HUES64 (cell line): ENCODE results near the gene CACNA2D3.

ENCODE experiments used
- H3K27ac ChIP-seq: 2 replicates; pipeline ENCODE4 v1.7.0; 2013; ENCODE audit warnings: low read depth, low read length, inconsistent platforms
- H3K27me3 ChIP-seq: 2 replicates; pipeline ENCODE4 v1.6.1; 2013; ENCODE audit warnings: mild to moderate bottlenecking, low read length; ENCODE audit not compliant: insufficient read depth
- H3K36me3 ChIP-seq: 2 replicates; pipeline ENCODE4 v1.6.1; 2013; ENCODE audit warnings: mild to moderate bottlenecking, low read length; ENCODE audit not compliant: insufficient read depth
- H3K4me1 ChIP-seq: 2 replicates; pipeline ENCODE4 v1.6.1; 2013; ENCODE audit warnings: mild to moderate bottlenecking, low read length, moderate library complexity; ENCODE audit not compliant: insufficient read depth
- H3K4me3 ChIP-seq: 2 replicates; pipeline ENCODE4 v1.5.1; 2013; ENCODE audit warnings: mild to moderate bottlenecking, low read length, moderate library complexity
- H3K9ac ChIP-seq: 2 replicates; pipeline ENCODE4 v1.6.1; 2013; ENCODE audit warnings: mild to moderate bottlenecking, low read depth, low read length
- H3K9me3 ChIP-seq: 2 replicates; pipeline ENCODE4 v1.6.1; 2013; ENCODE audit warnings: low read depth, low read length; ENCODE audit not compliant: insufficient read depth
- WGBS: fragments of 150-250, 120-280 bp; methylation state at CpG from one replicate; pipeline ENCODE4 v1.1.7; 2013; ENCODE audit warnings: missing lambda C conversion rate; 5-methylcytosine and 5-hydroxymethylcytosine counted together

Gene CACNA2D3

GRCh38 chr3:54311211-54311747 lies 188.9 kb downstream of the CACNA2D3 start:
- H3K27ac ChIP-seq: no peak overlapping the region
- WGBS: 95% methylated on average over 6 of the region's 6 CpGs

DNA sequence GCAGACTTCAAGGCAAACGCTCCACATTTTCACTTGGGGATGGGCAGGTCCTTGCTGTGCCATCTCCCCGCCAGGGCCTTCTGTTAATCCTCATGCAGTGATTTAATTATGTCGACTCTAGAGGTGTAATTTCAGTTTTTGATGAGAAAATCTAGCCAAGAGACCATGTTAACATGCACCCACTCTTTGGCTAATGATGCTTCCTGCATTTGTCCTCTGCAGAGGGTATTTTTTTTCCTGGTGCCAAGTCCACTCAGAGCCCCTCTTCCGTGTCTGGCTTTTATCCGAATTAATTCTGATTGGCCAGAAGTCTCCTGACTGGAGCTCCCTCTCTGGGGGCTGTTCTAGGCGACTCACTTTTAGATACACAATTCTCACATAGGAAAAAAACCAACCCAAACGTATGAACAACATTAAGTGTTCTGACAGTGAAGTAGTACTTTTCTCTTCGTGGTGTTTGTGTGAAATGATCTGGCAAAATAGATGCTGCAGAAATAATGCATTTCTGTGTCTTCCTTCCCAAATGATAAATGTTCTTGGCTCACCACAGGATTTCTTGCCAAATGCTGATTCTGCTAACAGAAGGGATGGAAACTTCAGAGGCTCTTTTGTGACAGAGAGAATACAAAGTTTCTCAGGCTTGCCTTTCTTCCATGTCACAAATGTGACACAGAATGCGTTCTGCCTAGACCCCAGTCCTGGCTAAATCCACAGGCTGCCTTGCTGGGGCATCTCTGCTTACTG lies 190.0 kb downstream of the CACNA2D3 start:
- Histone ChIP-seq H3K27ac (no peak overlapping the region), H3K36me3 (no peaks in the 10 kb centered on the region), H3K4me1 (peaks cover 6% of the 10 kb centered on the region; the same call in 1 of the 2 replicates), H3K4me3 (no peak overlapping the region), H3K9ac (no peak overlapping the region), H3K9me3 (no peaks in the 10 kb centered on the region), H3K27me3 (no peaks in the 10 kb centered on the region)
- WGBS: 86% methylated on average over 9 of the region's 9 CpGs

More at GRCh38 chr3:54311211-54311747, 188.9 kb downstream of the CACNA2D3 start:
- Histone ChIP-seq H3K36me3 (no peaks in the 10 kb centered on the region), H3K9me3 (no peaks in the 10 kb centered on the region), H3K9ac (no peak overlapping the region), H3K4me1 (peaks cover 6% of the 10 kb centered on the region; the same call in 1 of the 2 replicates), H3K4me3 (no peak overlapping the region), H3K27me3 (no peaks in the 10 kb centered on the region)

DNA sequence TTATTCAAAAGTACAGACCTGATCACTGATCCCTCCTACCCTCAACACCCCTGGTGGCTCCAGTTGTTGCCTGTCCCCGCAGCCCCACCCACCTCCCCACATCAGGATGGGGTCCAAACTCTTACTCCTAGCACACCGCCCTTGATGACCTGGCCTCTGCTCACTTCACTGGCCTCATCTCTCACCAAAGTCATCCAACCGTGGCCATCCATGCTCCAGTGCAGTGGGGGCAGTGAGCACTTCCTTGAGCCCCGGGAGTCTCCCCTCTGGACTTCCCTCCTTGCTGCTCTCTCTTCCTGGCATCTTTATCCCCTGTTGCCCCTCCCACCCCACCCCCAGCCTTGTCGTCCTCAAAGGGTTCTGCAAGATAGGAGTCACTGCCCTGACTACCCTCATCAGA lies 191.1 kb downstream of the CACNA2D3 start:
- Histone ChIP-seq H3K9me3 (no peaks in the 10 kb centered on the region), H3K27me3 (no peaks in the 10 kb centered on the region), H3K9ac (no peak overlapping the region), H3K4me3 (no peak overlapping the region), H3K36me3 (no peaks in the 10 kb centered on the region), H3K4me1 (peaks cover 6% of the 10 kb centered on the region; the same call in 1 of the 2 replicates), H3K27ac (no peak overlapping the region)
- 85% methylated on average over 5 of the region's 5 CpGs for WGBS

GRCh38 chr3:54321520-54321919 lies 199.2 kb downstream of the CACNA2D3 start:
- Histone ChIP-seq H3K9me3 (no peaks in the 10 kb centered on the region), H3K36me3 (no peaks in the 10 kb centered on the region), H3K4me3 (no peak overlapping the region), H3K4me1 (no peaks in the 10 kb centered on the region), H3K9ac (no peak overlapping the region), H3K27me3 (no peaks in the 10 kb centered on the region), H3K27ac (no peak overlapping the region)
- WGBS: 59% methylated on average over 4 of the region's 5 CpGs

GRCh38 chr3:54322354-54322753 lies 200.0 kb downstream of the CACNA2D3 start:
- no peaks in the 10 kb centered on the region for H3K27me3 ChIP-seq
- WGBS: 85% methylated on average over 3 of the region's 3 CpGs
- no peaks in the 10 kb centered on the region for H3K36me3 ChIP-seq
- no peak overlapping the region for H3K27ac ChIP-seq
- H3K4me3 ChIP-seq: no peak overlapping the region
- H3K9ac ChIP-seq: no peak overlapping the region
- H3K4me1 ChIP-seq: no peaks in the 10 kb centered on the region
- no peaks in the 10 kb centered on the region for H3K9me3 ChIP-seq

DNA sequence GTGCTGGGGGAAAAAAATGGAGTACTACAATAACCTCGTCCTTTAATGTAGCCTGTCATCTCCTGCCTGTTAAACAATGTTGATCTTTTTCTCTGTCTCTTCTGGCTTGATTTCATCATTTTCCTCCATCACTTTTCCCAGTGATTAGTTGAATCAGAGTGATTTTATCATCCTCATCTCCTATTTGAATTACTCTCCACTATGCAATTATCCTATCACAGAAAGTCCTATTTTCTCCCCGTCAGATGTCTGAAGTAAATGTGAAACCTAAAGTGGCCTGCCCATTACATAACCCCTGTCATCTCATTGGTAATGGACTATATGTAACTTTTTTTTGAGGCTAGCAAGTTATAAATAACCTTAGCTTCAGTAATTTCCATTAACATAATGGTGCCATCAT lies 201.8 kb downstream of the CACNA2D3 start:
- no peak overlapping the region for H3K4me3 ChIP-seq
- H3K9ac ChIP-seq: no peak overlapping the region
- H3K27me3 ChIP-seq: no peaks in the 10 kb centered on the region
- H3K9me3 ChIP-seq: no peaks in the 10 kb centered on the region
- no peak overlapping the region for H3K27ac ChIP-seq
- no peaks in the 10 kb centered on the region for H3K36me3 ChIP-seq
- H3K4me1 ChIP-seq: no peaks in the 10 kb centered on the region
- 97% methylated on average over 2 of the region's 2 CpGs for whole genome bisulfite sequencing

- Histone ChIP-seq H3K4me3 (no peak overlapping the region), H3K27me3 (no peaks in the 10 kb centered on the region), H3K9me3 (no peaks in the 10 kb centered on the region), H3K36me3 (no peaks in the 10 kb centered on the region), H3K9ac (no peak overlapping the region), H3K4me1 (no peaks in the 10 kb centered on the region), H3K27ac (no peak overlapping the region)
- WGBS: 89% methylated on average over 4 of the region's 7 CpGs
Measured at GRCh38 chr3:54326951-54327350, 204.6 kb downstream of the CACNA2D3 start.

DNA sequence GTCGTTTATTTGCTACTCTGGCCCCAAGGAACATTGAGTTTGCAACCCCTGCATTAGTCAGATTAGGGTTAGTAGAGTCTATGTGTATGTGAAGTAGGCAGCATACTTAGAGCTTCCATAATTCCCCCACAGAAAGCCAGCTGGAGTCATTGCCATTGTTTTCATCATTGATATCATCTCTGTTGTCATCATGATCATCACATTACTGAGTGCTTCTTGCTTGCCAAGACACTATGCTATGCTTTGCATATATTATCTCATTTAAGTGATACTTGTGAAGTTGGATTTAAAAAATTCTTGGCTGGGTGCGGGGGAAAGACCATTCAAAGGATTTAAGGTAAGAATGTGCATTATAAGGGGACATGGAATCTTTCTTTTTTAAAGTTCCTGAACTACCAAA lies 209.0 kb downstream of the CACNA2D3 start:
- Histone ChIP-seq H3K27ac (no peak overlapping the region), H3K9ac (no peak overlapping the region), H3K9me3 (no peaks in the 10 kb centered on the region), H3K27me3 (no peaks in the 10 kb centered on the region), H3K36me3 (no peaks in the 10 kb centered on the region), H3K4me3 (no peak overlapping the region), H3K4me1 (no peaks in the 10 kb centered on the region)
- WGBS: 90% methylated on average over 2 of the region's 2 CpGs

DNA sequence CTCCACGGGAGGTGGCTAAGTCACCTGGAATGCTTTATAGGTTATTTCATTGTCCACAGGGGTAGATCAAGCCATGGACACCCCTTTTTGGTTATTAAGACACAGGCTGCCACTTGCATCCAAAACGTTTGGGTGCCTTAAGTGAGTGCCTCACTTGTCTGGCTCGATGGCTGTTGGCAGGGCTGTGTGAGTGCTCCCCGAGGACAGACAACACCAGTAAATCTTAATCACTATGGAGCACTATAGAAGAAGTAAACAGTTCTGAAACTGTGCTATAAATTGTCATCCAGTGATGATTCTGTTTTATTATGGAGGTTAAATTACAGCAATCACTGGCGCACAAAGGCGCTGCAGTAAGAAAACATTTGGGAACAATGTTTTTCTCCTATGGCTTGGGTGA lies 215.5 kb downstream of the CACNA2D3 start:
- H3K27me3 ChIP-seq: no peaks in the 10 kb centered on the region
- H3K9ac ChIP-seq: no peak overlapping the region
- no peak overlapping the region for H3K4me3 ChIP-seq
- WGBS: 77% methylated on average over 6 of the region's 6 CpGs
- no peaks in the 10 kb centered on the region for H3K4me1 ChIP-seq
- H3K27ac ChIP-seq: no peak overlapping the region
- H3K9me3 ChIP-seq: no peaks in the 10 kb centered on the region
- H3K36me3 ChIP-seq: no peaks in the 10 kb centered on the region

DNA sequence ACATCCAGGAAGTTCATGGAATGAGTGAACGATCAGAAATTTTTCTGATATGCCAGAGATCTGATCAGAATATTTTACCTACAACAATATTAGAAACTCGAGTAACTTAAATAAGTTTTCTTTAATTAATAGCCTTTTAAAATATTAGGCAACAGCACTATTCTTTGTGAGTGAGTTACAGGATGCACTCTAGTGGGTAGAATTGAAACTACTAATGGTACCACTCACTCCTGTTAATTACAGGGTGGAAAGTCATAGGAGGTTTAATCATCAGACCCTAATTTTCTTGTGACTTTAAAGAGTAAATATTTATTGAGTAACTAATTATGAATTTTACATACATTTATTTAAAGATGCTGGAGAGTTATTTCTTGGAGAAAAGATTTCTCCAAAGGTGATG lies 217.3 kb downstream of the CACNA2D3 start:
- H3K4me1 ChIP-seq: 0 out of 2 replicates have a peak, but pooled peaks cover 4% of the 10 kb centered on the region
- H3K36me3 ChIP-seq: no peaks in the 10 kb centered on the region
- no peak overlapping the region for H3K9ac ChIP-seq
- no peak overlapping the region for H3K27ac ChIP-seq
- no peaks in the 10 kb centered on the region for H3K9me3 ChIP-seq
- no peaks in the 10 kb centered on the region for H3K27me3 ChIP-seq
- WGBS: no CpG with 5 or more reads among the region's 2 CpGs
- H3K4me3 ChIP-seq: no peak overlapping the region

GRCh38 chr3:54341811-54342210 lies 219.5 kb downstream of the CACNA2D3 start:
- Histone ChIP-seq H3K4me3 (no peak overlapping the region), H3K9me3 (no peaks in the 10 kb centered on the region), H3K27ac (no peak overlapping the region), H3K9ac (no peak overlapping the region), H3K4me1 (peaks cover 16% of the 10 kb centered on the region), H3K27me3 (no peaks in the 10 kb centered on the region), H3K36me3 (no peaks in the 10 kb centered on the region)
- WGBS: 100% methylated on average over 1 of the region's 2 CpGs
